Measurements from ENCODE around the gene LDLRAD1.
"Not testable (repeated sequence)": the region's sequence is repeated elsewhere in the genome, so short reads cannot be mapped to it uniquely, and the experiment has no call there.

The LDLRAD1 gene

GRCh38 chr1:54017979-54018378, at the start of gene LDLRAD1:
Gene LDLRAD1 (minus strand): TSS chr1:54018186. CDS start chr1:54018112, 74 bp downstream.
- DNase-seq = no peak

- DNase-seq = no peak
These were observed 46.3 kb upstream of the LDLRAD1 start for GRCh38 chr1:54064299-54064698.

GRCh38 chr1:54054438-54054749, 36.4 kb upstream of the LDLRAD1 start:
- no peak for DNase-seq

GRCh38 chr1:54053745-54054437, 35.9 kb upstream of the LDLRAD1 start:
- no peak for DNase-seq

GRCh38 chr1:54052934-54053744, 35.2 kb upstream of the LDLRAD1 start, which contains the start of the genes TCEANC2 and TMEM59:
Gene TCEANC2 (plus strand): TSS chr1:54053608. CDS start chr1:54054423, 815 bp downstream.
Gene TMEM59 (minus strand): TSS chr1:54053204. CDS start chr1:54053188, 16 bp downstream.
- DNase-seq = peak; percentile 98

- DNase-seq = peak; percentile 51
These were observed 34.5 kb upstream of the LDLRAD1 start for GRCh38 chr1:54052431-54052933.

GRCh38 chr1:54051933-54052430, 34.0 kb upstream of the LDLRAD1 start:
- no peak for DNase-seq

- not testable (repeated sequence) for DNase-seq
These were observed 32.4 kb upstream of the LDLRAD1 start for GRCh38 chr1:54050435-54050834.

- no peak for DNase-seq
These were observed 29.7 kb upstream of the LDLRAD1 start for GRCh38 chr1:54047384-54048305.

GRCh38 chr1:54046671-54047383, 28.8 kb upstream of the LDLRAD1 start:
- no peak for DNase-seq

- DNase-seq = no peak
These were observed 27.5 kb upstream of the LDLRAD1 start for GRCh38 chr1:54045496-54045895.

- no peak for DNase-seq
These were observed 23.8 kb upstream of the LDLRAD1 start for GRCh38 chr1:54041806-54042205.

GRCh38 chr1:54037476-54037875, 19.5 kb upstream of the LDLRAD1 start:
- no peak for DNase-seq

GRCh38 chr1:54028306-54029251, 10.6 kb upstream of the LDLRAD1 start:
- no peak for DNase-seq

GRCh38 chr1:54027848-54028247, 9.9 kb upstream of the LDLRAD1 start:
- DNase-seq = no peak

GRCh38 chr1:54024811-54025210, 6.8 kb upstream of the LDLRAD1 start:
- not testable (repeated sequence) for DNase-seq

- DNase-seq = no peak
These were observed 6.4 kb upstream of the LDLRAD1 start for GRCh38 chr1:54024358-54024757.

- DNase-seq = not testable (repeated sequence)
These were observed 1.7 kb upstream of the LDLRAD1 start for GRCh38 chr1:54019562-54020176.

- DNase-seq = no peak
These were observed 649 bp upstream of the LDLRAD1 start for GRCh38 chr1:54018635-54019034.

Data from CD4-positive, alpha-beta T cell treated with Interleukin-10 for 1 hour (primary cell).